SU-DHL-6 (cell line): ENCODE results near the gene FRMPD4.

ENCODE experiments used
- H2AFZ ChIP-seq: fragments of 200-600 bp; sonication (generic); 2 replicates; pipeline ENCODE4 v1.6.1; 2014; ENCODE audit warnings: low read depth, mild to moderate bottlenecking, moderate library complexity, mixed read lengths, antibody characterized with exemption, low read length; ENCODE audit not compliant: severe bottlenecking
- H3F3A ChIP-seq: fragments of 200-600 bp; shearing (Covaris generic); 2 replicates; pipeline ENCODE4 v1.6.0; 2016; ENCODE audit warnings: antibody characterized with exemption, mild to moderate bottlenecking; ENCODE audit not compliant: insufficient read depth
- H3K27ac ChIP-seq: fragments of 200-600 bp; sonication (generic); 2 replicates; pipeline ENCODE4 v1.5.1; 2016; ENCODE audit warnings: low read depth, mild to moderate bottlenecking, low read length, moderate library complexity, mixed read lengths
- H3K27me3 ChIP-seq: fragments of 200-600 bp; sonication (generic), shearing (Covaris generic); 2 replicates; pipeline ENCODE4 v1.6.0; 2014; ENCODE audit warnings: mild to moderate bottlenecking, low read length
- H3K36me3 ChIP-seq: fragments of 200-600 bp; sonication (generic); 2 replicates; pipeline ENCODE4 v1.6.1; 2014; ENCODE audit warnings: mild to moderate bottlenecking, low read length, mixed read lengths
- H3K4me2 ChIP-seq: fragments of 300-600, 200-600 bp; shearing (Covaris generic), sonication (generic); 2 replicates; pipeline ENCODE4 v1.6.0; 2014; ENCODE audit warnings: low read length, low read depth, mild to moderate bottlenecking; ENCODE audit not compliant: poor library complexity, severe bottlenecking
- H3K4me3 ChIP-seq: fragments of 200-600 bp; sonication (generic); 2 replicates; pipeline ENCODE4 v1.5.1; 2014; ENCODE audit warnings: antibody characterized with exemption, low read length, mild to moderate bottlenecking, mixed read lengths; ENCODE audit not compliant: insufficient read depth, poor library complexity, severe bottlenecking
- H3K79me2 ChIP-seq: fragments of 200-600 bp; sonication (generic); 2 replicates; pipeline ENCODE4 v1.6.1; 2014; ENCODE audit warnings: mild to moderate bottlenecking, low read length, moderate library complexity; ENCODE audit not compliant: insufficient read depth
- H3K9ac ChIP-seq: fragments of 200-600 bp; sonication (generic); 2 replicates; pipeline ENCODE4 v1.7.0; 2014; ENCODE audit warnings: mild to moderate bottlenecking, low read length
- H3K9me2 ChIP-seq: fragments of 200-600 bp; sonication (generic); replicated peaks from 2 replicates; pipeline ENCODE4 v1.6.1; 2014; ENCODE audit warnings: low read length; ENCODE audit not compliant: insufficient read depth
- H3K9me3 ChIP-seq: fragments of 200-600 bp; sonication (generic); 2 replicates; pipeline ENCODE4 v1.6.1; 2014; ENCODE audit warnings: low read length, mixed read lengths; ENCODE audit not compliant: insufficient read depth
- H4K20me1 ChIP-seq: fragments of 200-600 bp; sonication (generic); 2 replicates; pipeline ENCODE4 v1.6.1; 2014; ENCODE audit warnings: low read depth, mild to moderate bottlenecking, antibody characterized with exemption, low read length, moderate library complexity, mixed read lengths
- EZH2phosphoT487 ChIP-seq: fragments of 200-600 bp; sonication (generic), shearing (Covaris generic); conservative IDR thresholded peaks from 2 replicates; pipeline ENCODE4 v1.6.1; 2018; ENCODE audit warnings: mild to moderate bottlenecking, antibody characterized with exemption, low read length, moderate library complexity, mixed read lengths
- TF ChIP-seq, protein P1 (sequence below): fragments of 200-600 bp; sonication (generic); IDR thresholded peaks from one replicate; pipeline ENCODE4 v1.5.1; 2017; ENCODE audit warnings: antibody characterized with exemption, mild to moderate bottlenecking, low read length, moderate library complexity; ENCODE audit not compliant: insufficient read depth, poor library complexity, severe bottlenecking

Gene FRMPD4

DNA sequence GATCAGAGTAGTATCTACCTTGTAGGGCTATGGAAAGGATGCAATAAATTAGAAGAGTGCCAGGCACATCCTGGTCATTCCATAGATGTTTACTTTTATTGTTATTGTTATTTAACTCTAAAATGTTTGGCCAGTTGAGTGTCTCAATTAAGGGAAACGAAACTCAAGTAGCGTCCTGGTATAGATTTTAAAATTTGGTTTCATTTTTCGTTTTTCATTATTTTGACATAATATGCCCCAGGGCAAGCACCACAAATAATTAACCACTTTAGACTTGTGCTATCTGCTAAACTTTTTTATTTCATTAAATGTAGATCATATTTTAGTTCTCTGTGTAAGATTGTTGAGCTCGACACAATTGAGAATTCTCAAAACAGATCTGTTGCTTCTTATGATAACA is 473.2 kb downstream of the FRMPD4 start:
- H3K27ac ChIP-seq: no peak overlapping the region
- no peak overlapping the region for H3K4me3 ChIP-seq
- H4K20me1 ChIP-seq: no peaks in the 10 kb centered on the region
- TF ChIP-seq, protein P1, sequence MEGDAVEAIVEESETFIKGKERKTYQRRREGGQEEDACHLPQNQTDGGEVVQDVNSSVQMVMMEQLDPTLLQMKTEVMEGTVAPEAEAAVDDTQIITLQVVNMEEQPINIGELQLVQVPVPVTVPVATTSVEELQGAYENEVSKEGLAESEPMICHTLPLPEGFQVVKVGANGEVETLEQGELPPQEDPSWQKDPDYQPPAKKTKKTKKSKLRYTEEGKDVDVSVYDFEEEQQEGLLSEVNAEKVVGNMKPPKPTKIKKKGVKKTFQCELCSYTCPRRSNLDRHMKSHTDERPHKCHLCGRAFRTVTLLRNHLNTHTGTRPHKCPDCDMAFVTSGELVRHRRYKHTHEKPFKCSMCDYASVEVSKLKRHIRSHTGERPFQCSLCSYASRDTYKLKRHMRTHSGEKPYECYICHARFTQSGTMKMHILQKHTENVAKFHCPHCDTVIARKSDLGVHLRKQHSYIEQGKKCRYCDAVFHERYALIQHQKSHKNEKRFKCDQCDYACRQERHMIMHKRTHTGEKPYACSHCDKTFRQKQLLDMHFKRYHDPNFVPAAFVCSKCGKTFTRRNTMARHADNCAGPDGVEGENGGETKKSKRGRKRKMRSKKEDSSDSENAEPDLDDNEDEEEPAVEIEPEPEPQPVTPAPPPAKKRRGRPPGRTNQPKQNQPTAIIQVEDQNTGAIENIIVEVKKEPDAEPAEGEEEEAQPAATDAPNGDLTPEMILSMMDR: no peak
- no peak for TF ChIP-seq EZH2phosphoT487
- H3K79me2 ChIP-seq: no peaks in the 10 kb centered on the region
- H3K9me3 ChIP-seq: no peaks in the 10 kb centered on the region
- no peaks in the 10 kb centered on the region for H3K27me3 ChIP-seq
- H3K4me2 ChIP-seq: no peak overlapping the region
- H2AFZ ChIP-seq: no peak overlapping the region
- no peaks in the 10 kb centered on the region for H3K36me3 ChIP-seq
- H3F3A ChIP-seq: no peaks in the 10 kb centered on the region
- no peak overlapping the region for H3K9ac ChIP-seq
- H3K9me2 ChIP-seq: no peaks in the 10 kb centered on the region

GRCh38 chrX:12614266-12614665 is 476.0 kb downstream of the FRMPD4 start:
- H3K27me3 ChIP-seq: no peaks in the 10 kb centered on the region
- no peak overlapping the region for H2AFZ ChIP-seq
- H3K4me3 ChIP-seq: no peak overlapping the region
- H3K9me3 ChIP-seq: no peaks in the 10 kb centered on the region
- H4K20me1 ChIP-seq: no peaks in the 10 kb centered on the region
- H3F3A ChIP-seq: no peaks in the 10 kb centered on the region
- H3K9ac ChIP-seq: no peak overlapping the region
- H3K36me3 ChIP-seq: no peaks in the 10 kb centered on the region
- H3K4me2 ChIP-seq: no peak overlapping the region
- no peak overlapping the region for H3K27ac ChIP-seq
- H3K79me2 ChIP-seq: no peaks in the 10 kb centered on the region
- H3K9me2 ChIP-seq: no peaks in the 10 kb centered on the region
- TF ChIP-seq, protein P1: no peak
- no peak for TF ChIP-seq EZH2phosphoT487

DNA sequence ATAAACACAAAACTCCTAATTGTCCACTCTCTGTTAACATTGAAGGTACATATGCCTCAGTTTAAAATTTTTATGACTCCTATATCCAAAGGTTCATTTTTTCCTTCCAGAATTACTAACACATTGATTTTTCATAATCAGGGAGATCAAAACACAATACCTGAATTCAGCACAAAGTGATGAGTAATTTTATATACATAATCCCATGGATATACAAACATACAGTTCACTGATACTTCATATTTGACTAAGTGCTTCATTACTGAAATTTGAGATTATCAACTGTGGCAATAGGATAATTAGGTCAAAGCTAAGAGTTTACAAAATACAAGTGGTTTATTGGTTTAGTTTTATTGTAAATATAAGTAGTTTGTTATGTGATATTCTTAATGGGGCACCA is 476.8 kb downstream of the FRMPD4 start:
- Histone ChIP-seq H2AFZ (no peak overlapping the region), H3K79me2 (no peaks in the 10 kb centered on the region), H3K4me3 (no peak overlapping the region), H3K27ac (no peak overlapping the region), H3K9me3 (no peaks in the 10 kb centered on the region), H4K20me1 (no peaks in the 10 kb centered on the region), H3K9me2 (no peaks in the 10 kb centered on the region), H3F3A (no peaks in the 10 kb centered on the region), H3K4me2 (no peak overlapping the region), H3K27me3 (no peaks in the 10 kb centered on the region), H3K36me3 (no peaks in the 10 kb centered on the region), H3K9ac (no peak overlapping the region)
- TF ChIP-seq, protein P1: no peak
- TF ChIP-seq EZH2phosphoT487: no peak
